ENCODE data around the gene NDUFS2. TPM values are rescaled to one million over a fixed set of nuclear protein-coding genes. Genes with fewer than 3 reads are reported as not detected.

Gene NDUFS2
- total and polyA plus RNA-seq, 10 of the 15 experiments (the other 5 are each of a cell fraction or from before 2014, with no cell fraction given): 66.5 to 215 (median 148) TPM

DNA sequence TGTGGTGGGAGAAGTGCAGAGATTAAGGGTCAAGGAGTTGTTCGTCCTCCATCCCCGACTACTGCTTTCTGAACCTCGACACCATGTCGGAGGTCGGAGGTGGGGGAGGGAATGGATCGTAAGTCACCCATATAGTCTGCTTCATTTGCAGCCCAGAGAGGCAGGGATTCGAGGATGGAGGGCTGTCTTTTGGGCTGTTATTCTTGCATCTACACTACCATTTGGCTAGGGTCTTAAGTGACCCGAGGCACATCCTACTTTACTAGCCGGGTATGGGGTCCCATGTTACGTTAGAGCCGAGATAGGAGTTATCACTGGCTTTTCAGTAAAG lies 42.3 kb upstream of the NDUFS2 start:
- H3K27ac ChIP-seq (ENCODE audit: control insufficient read depth, insufficient read depth): peak overlapping the region; percentile 68

More for the DNA sequence above, 42.3 kb upstream of the NDUFS2 start:
- FAIRE-seq (no peak), DNase-seq (ENCODE audit: low read depth, low spot score) (no peak), ATAC-seq (no peak)
- peaks cover 15% of the 10 kb centered on the region for H3K4me1 ChIP-seq (ENCODE audit: control insufficient read depth, insufficient read depth, low read length)
- no peaks in the 10 kb centered on the region for H4K20me1 ChIP-seq (ENCODE audit: control insufficient read depth, insufficient read depth)
- peak overlapping the region; percentile 97 for H3K4me2 ChIP-seq (ENCODE audit: control insufficient read depth, insufficient read depth)
- no peak for TF ChIP-seq HCFC1 (IDR thresholded peaks at IDR 0.05; ENCODE audit: low read length)
- TF ChIP-seq NR2F1 (conservative IDR thresholded peaks at IDR 0.05): 0 out of 2 replicates have a peak, but pooled peaks have one; percentile 7
- TF ChIP-seq, protein P1, sequence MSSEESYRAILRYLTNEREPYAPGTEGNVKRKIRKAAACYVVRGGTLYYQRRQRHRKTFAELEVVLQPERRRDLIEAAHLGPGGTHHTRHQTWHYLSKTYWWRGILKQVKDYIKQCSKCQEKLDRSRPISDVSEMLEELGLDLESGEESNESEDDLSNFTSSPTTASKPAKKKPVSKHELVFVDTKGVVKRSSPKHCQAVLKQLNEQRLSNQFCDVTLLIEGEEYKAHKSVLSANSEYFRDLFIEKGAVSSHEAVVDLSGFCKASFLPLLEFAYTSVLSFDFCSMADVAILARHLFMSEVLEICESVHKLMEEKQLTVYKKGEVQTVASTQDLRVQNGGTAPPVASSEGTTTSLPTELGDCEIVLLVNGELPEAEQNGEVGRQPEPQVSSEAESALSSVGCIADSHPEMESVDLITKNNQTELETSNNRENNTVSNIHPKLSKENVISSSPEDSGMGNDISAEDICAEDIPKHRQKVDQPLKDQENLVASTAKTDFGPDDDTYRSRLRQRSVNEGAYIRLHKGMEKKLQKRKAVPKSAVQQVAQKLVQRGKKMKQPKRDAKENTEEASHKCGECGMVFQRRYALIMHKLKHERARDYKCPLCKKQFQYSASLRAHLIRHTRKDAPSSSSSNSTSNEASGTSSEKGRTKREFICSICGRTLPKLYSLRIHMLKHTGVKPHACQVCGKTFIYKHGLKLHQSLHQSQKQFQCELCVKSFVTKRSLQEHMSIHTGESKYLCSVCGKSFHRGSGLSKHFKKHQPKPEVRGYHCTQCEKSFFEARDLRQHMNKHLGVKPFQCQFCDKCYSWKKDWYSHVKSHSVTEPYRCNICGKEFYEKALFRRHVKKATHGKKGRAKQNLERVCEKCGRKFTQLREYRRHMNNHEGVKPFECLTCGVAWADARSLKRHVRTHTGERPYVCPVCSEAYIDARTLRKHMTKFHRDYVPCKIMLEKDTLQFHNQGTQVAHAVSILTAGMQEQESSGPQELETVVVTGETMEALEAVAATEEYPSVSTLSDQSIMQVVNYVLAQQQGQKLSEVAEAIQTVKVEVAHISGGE (CRISPR knock-in tag; IDR thresholded peaks at IDR 0.05): 0 out of 2 replicates have a peak, but pooled peaks have one; percentile 16
- TF ChIP-seq POLR2AphosphoS2 (IDR thresholded peaks at IDR 0.05; ENCODE audit: low read depth, low read length): no peak
- no peak for TF ChIP-seq NFYA (IDR thresholded peaks at IDR 0.05; ENCODE audit: borderline replicate concordance, low read depth, low read length)
- peak; percentile 20; the same call in 1 of the 2 replicates for TF ChIP-seq HDGF (IDR thresholded peaks at IDR 0.05)
- no peak for TF ChIP-seq CBX5 (IDR thresholded peaks at IDR 0.05; ENCODE audit: low read depth)
- no peaks in the 10 kb centered on the region for H3K27me3 ChIP-seq (replicated peaks in 1 of 2; ENCODE audit: control insufficient read depth in 2 of 2, insufficient read depth in 2 of 2, low read length in 1 of 2)
- intact Hi-C loops (cut with micrococcal nuclease; ENCODE audit: unreplicated experiment): no loop called here
- CTCF ChIA-PET: no interaction called here
- peak overlapping the region; percentile 89 for H3K9ac ChIP-seq (ENCODE audit: control insufficient read depth, insufficient read depth, low read length)
- peaks cover 14% of the 10 kb centered on the region for H3K79me2 ChIP-seq (ENCODE audit: control insufficient read depth, insufficient read depth, low read length)
- BruUV-seq (replicated peaks): no TSS peak
- RAD21 ChIA-PET (ENCODE audit: unreplicated experiment): no interaction called here
- 19% methylated on average over 11 of the region's 11 CpGs for WGBS (ENCODE audit: insufficient coverage, insufficient replicate concordance, low lambda C conversion rate, missing lambda C conversion rate)
- no peaks in the 10 kb centered on the region for H3K9me3 ChIP-seq (replicated peaks; ENCODE audit: control insufficient read depth, insufficient read depth, low read length)
- peak overlapping the region; percentile 82 for H2AFZ ChIP-seq (ENCODE audit: control insufficient read depth, low read depth, low read length)
- in situ Hi-C loops (cut with MboI): no loop called here
- POLR2A ChIA-PET: no interaction called here
- SMC1A ChIA-PET (ENCODE audit: uncharacterized antibody, unreplicated experiment): no interaction called here
- H3K36me3 ChIP-seq (ENCODE audit: control insufficient read depth in 2 of 2, insufficient read depth in 2 of 2, low read length in 1 of 2): peaks cover 0 to 15% of the 10 kb centered on the region in 2 experiments
- H3K4me3 ChIP-seq: peak overlapping the region; percentile 83
